GM21360 (cell line): ENCODE data around the gene ZBTB40.

ENCODE experiments used
- ATAC-seq: cut with Tn5 transposase; IDR thresholded peaks from one replicate; pipeline ENCODE4 v1.9.1; 2021; ENCODE audit warnings: mild to moderate bottlenecking, moderate library complexity; ENCODE audit not compliant: unreplicated experiment

Gene ZBTB40

DNA sequence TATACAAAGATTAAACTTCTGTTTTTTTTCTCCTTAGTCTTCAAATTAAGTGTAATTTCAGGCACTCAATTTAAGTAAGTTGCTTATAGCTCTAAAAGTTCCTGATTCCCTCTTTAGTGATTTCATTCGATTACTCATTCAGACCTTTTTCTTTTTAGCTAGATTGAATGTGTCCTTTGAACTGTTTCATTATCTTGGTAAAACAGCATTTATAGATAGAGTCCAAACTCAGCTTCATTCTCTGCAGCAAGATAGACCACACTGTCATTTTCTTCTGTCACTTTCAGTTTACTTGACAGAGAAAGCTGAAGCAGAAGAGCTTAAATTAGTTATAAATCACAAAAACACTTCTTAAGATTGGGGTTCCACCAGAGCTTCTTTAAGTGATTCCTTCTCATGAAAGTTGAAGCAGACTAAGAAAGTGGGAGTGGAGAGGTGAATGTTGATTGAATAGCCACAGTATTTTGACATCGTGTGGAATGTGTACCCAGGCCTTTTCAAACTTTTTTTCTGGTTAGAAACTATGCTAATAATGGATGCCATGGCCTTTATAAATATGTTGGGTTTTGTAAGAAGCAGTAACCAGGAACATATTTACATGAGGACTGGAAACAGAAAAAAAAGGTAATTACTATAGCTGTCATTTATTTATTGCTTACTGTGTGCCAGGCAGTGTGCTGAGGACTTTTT is 52.2 kb downstream of the ZBTB40 start:
- ATAC-seq, result no peak

DNA sequence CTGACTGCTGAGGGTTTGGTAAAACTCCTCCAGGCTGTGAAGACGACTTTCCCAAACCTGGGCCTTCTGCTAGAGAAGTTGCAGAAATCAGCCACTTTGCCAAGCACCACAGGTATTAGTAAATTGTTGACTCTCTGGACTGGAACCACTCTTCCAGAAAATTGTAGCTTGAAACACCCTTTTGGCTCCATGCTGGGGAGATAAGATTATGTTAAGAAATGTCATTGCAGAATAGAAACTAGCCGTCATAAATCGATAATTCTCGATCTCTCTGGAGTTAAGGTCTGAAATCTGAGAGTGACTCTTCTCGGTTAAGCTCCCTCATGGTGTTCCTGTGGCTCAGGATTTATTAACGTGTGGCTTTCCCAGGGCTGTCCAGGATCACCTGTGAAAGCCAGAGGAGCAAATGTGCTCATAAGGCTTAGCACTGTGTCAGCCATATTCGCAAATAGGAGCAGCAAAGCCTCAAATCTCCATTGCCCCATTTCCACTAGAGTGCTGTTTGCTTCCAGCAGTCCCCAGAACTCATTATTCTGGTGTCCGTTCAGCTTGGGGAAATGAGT is 54.6 kb downstream of the ZBTB40 start:
- ATAC-seq, result no peak

GRCh38 chr1:22507587-22507986 is 55.9 kb downstream of the ZBTB40 start:
- no peak for ATAC-seq

- ATAC-seq, result no peak
Observed at GRCh38 chr1:22508329-22508728, 56.7 kb downstream of the ZBTB40 start.

DNA sequence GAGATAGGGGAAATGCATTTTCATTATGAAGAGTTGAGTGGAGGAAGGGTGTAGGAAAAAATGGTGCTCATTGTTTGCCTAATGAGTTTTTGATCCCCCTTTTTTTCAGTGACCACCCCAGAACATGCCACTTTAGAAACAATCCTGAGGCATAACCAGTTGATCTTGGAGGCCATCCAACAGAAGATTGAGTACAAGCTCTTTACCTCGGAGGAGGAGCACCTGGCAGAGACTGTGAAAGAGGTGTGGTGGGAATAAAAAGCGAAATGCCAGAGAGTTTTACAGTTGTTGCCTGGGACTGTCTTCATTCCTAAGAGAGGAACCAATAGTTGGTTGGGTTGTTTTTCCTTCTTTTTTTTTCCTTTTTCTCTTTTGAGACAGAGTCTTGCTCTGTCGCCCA is 57.3 kb downstream of the ZBTB40 start:
- ATAC-seq, result no peak

DNA sequence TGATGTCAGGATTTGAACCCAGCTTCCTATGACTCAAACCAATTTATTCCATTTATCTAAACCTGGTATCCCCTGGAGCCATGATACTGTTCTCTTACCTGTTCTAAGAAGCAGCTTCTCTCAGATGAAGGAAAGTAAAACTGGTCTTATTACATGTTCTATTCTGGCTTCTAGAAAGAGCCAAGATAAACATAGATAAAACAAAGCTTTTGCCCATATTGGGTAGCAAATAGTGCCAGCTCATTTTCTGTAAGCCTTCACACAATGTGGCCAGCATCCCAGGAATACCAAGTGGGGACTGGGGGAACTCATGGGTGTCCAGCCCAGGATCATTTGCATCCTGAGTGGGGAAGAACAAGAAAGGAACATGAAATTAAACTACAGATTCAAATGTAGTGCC is 58.2 kb downstream of the ZBTB40 start:
- ATAC-seq, result no peak

- ATAC-seq, result no peak
Observed at GRCh38 chr1:22512873-22513272, 61.2 kb downstream of the ZBTB40 start.

- ATAC-seq, result no peak
Observed at GRCh38 chr1:22516906-22517571, 65.4 kb downstream of the ZBTB40 start.

DNA sequence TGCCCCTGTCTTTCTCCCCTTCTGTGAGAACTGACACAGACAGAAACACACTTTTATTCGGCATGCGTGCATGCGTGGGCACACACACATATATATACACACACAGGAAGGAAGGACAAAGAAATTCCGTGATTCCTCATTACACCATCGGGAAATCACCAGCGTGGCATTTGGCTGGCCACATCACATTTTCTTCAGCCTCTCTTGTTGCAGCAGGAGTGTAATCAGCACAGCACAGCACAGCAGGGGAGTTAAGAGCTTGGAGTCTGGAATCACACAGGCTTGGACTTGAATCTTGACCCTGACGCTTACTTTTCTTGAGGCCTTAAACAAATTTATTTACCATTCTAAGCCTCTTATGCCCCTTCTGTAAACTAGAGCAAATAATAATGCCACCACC is 66.3 kb downstream of the ZBTB40 start:
- no peak for ATAC-seq

- no peak for ATAC-seq
Observed at GRCh38 chr1:22518379-22518778, 66.7 kb downstream of the ZBTB40 start.

- ATAC-seq, result no peak
Observed at GRCh38 chr1:22520871-22521270, 69.2 kb downstream of the ZBTB40 start.

DNA sequence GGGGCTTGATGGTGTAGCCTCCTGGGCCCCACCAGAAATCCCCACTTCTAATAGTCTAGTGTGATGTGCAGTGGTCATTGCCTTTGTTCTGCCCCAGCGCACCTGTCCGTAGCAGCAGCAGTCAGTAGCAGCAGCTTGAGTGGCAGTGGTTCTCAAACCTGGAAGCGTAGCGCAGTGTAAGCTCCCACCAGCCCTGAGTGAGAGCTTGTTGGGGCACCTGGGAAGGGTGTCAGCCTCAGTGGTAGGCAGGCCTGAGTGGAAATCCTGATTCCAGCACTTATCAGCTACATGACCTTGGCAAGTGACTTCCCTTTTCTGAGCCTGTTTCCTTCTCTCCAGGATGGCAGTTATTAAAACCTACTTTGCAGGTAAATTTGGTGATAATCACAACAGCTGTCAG is 70.0 kb downstream of the ZBTB40 start:
- ATAC-seq, result no peak

- no peak for ATAC-seq
Observed at GRCh38 chr1:22522221-22522743, 70.6 kb downstream of the ZBTB40 start.

- no peak for ATAC-seq
Observed at GRCh38 chr1:22524481-22524880, 72.8 kb downstream of the ZBTB40 start.

GRCh38 chr1:22525211-22525610 is 73.6 kb downstream of the ZBTB40 start:
- ATAC-seq, result no peak

- no peak for ATAC-seq
Observed at GRCh38 chr1:22525646-22526045, 74.0 kb downstream of the ZBTB40 start.

DNA sequence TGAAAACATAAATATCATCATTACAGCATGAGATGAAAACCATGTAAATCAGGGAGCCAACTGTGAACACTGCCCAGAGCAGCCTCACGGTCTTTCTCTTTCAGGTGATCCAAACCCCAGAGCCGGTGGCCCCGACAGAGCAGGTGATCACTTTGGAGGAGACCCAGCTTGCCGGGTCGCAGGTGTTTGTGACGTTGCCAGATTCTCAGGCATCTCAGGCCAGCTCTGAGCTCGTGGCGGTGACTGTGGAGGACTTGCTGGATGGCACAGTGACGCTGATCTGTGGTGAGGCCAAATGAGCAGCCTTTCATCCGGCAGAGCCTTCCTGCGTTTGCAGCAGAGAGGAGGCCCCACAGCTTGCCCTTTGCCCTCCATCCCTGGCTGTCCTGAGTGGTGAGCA is 74.4 kb downstream of the ZBTB40 start:
- ATAC-seq, result no peak

- no peak for ATAC-seq
Observed at GRCh38 chr1:22526677-22527076, 75.0 kb downstream of the ZBTB40 start.

- ATAC-seq, result no peak
Observed at GRCh38 chr1:22527122-22527521, 75.5 kb downstream of the ZBTB40 start.

GRCh38 chr1:22527555-22528296 is 76.1 kb downstream of the ZBTB40 start:
- no peak for ATAC-seq

DNA sequence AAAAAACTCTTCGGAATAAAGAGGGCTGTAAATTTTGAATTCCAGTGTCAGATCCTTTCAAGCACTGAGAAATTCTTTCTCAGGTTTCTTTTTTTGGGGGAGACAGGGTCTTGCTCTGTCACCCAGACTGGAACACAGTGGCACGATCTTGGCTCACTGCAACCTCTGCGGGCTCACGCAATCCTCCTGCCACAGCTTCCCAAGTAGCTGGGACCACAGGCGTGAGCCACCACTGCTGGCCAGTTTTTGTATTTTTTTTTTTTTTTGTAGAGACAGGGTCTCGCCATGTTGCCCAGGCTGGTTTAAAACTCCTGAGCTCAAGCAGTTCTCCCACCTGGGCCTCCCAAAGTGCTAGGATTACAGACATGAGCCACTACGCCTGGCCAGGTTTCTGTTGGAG is 76.8 kb downstream of the ZBTB40 start:
- ATAC-seq, result no peak
